ENCODE data around the gene SVOPL. TPM values are rescaled to one million over a fixed set of nuclear protein-coding genes. Genes with fewer than 3 reads are reported as not detected.

Gene SVOPL
- total RNA-seq, 2 donors from 2014 or later = not detected

GRCh38 chr7:138579671-138580070 is 121.5 kb downstream of the SVOPL start:
- no peak for DNase-seq
- Histone ChIP-seq H3K27me3 (no peaks in the 10 kb centered on the region), H3K4me3 (no peak overlapping the region), H3K9me3 (no peaks in the 10 kb centered on the region), H3K4me1 (no peaks in the 10 kb centered on the region), H3K36me3 (replicated peaks in 1 of 2; ENCODE audit: insufficient read depth in 1 of 2, low read depth in 2 of 2) (peaks cover 0 to 18% of the 10 kb centered on the region in 2 donors), H3K27ac (no peak overlapping the region)
- intact Hi-C loops (cut with DNase I) = no loop called here
- ATAC-seq = no peak
- TF ChIP-seq POLR2A (IDR thresholded peaks at IDR 0.05) = no peak
- TF ChIP-seq CTCF (IDR thresholded peaks at IDR 0.05) = no peak
- 88 to 96% methylated on average over 3 of the region's 3 CpGs for WGBS, 2 donors

GRCh38 chr7:138579136-138579535 is 122.0 kb downstream of the SVOPL start:
- Histone ChIP-seq H3K4me1 (no peaks in the 10 kb centered on the region), H3K27ac (no peak overlapping the region), H3K4me3 (no peak overlapping the region), H3K27me3 (no peaks in the 10 kb centered on the region), H3K9me3 (no peaks in the 10 kb centered on the region), H3K36me3 (replicated peaks in 1 of 2; ENCODE audit: insufficient read depth in 1 of 2, low read depth in 2 of 2) (peaks cover 0 to 18% of the 10 kb centered on the region in 2 donors)
- 79 to 83% methylated on average over 1 of the region's 1 CpG for WGBS, 2 donors
- intact Hi-C loops (cut with DNase I) = no loop called here
- ATAC-seq = no peak
- DNase-seq = no peak
- no peak for TF ChIP-seq CTCF (IDR thresholded peaks at IDR 0.05)
- TF ChIP-seq POLR2A (IDR thresholded peaks at IDR 0.05) = no peak

- ATAC-seq (no peak), DNase-seq (no peak)
- H3K27ac ChIP-seq = no peak overlapping the region
- H3K27me3 ChIP-seq = no peaks in the 10 kb centered on the region
- H3K36me3 ChIP-seq (replicated peaks in 1 of 2; ENCODE audit: insufficient read depth in 1 of 2, low read depth in 2 of 2) = peaks cover 5 to 29% of the 10 kb centered on the region in 2 donors
- H3K4me3 ChIP-seq = no peak overlapping the region
- WGBS, 2 donors = 97% methylated on average over 5 of the region's 5 CpGs
- no peak for TF ChIP-seq POLR2A (IDR thresholded peaks at IDR 0.05)
- no peak for TF ChIP-seq CTCF (IDR thresholded peaks at IDR 0.05)
- no peaks in the 10 kb centered on the region for H3K4me1 ChIP-seq
- H3K9me3 ChIP-seq = no peaks in the 10 kb centered on the region
- intact Hi-C loops (cut with DNase I) = no loop called here
These were observed 125.2 kb downstream of the SVOPL start for GRCh38 chr7:138575897-138576428.

- Histone ChIP-seq H3K27ac (no peak overlapping the region), H3K4me3 (no peak overlapping the region), H3K36me3 (replicated peaks in 1 of 2; ENCODE audit: insufficient read depth in 1 of 2, low read depth in 2 of 2) (peaks cover 8 to 27% of the 10 kb centered on the region in 2 donors), H3K9me3 (no peaks in the 10 kb centered on the region), H3K27me3 (no peaks in the 10 kb centered on the region), H3K4me1 (no peaks in the 10 kb centered on the region)
- TF ChIP-seq POLR2A (IDR thresholded peaks at IDR 0.05) (no peak), CTCF (IDR thresholded peaks at IDR 0.05) (no peak)
- intact Hi-C loops (cut with DNase I) = no loop called here
- no peak for ATAC-seq
- DNase-seq = no peak
- WGBS, 2 donors = 64 to 92% methylated on average over 4 of the region's 4 CpGs
These were observed 127.4 kb downstream of the SVOPL start for GRCh38 chr7:138573741-138574140.

GRCh38 chr7:138570715-138571114 is 130.4 kb downstream of the SVOPL start:
- peaks cover 0 to 7% (median 0%) of the 10 kb centered on the region in 3 donors for H3K9me3 ChIP-seq
- H3K4me1 ChIP-seq = no peaks in the 10 kb centered on the region
- no peak for ATAC-seq
- intact Hi-C loops (cut with DNase I) = no loop called here
- H3K27ac ChIP-seq = no peak overlapping the region
- no peak for DNase-seq
- H3K27me3 ChIP-seq = no peaks in the 10 kb centered on the region
- peaks cover 8 to 27% of the 10 kb centered on the region in 2 donors for H3K36me3 ChIP-seq (replicated peaks in 1 of 2; ENCODE audit: insufficient read depth in 1 of 2, low read depth in 2 of 2)
- WGBS, 2 donors = 95 to 98% methylated on average over 4 of the region's 4 CpGs
- H3K4me3 ChIP-seq = no peak overlapping the region
- TF ChIP-seq CTCF (IDR thresholded peaks at IDR 0.05) (no peak), POLR2A (IDR thresholded peaks at IDR 0.05) (no peak)
